Panc1 (cell line): ENCODE data around the gene JPH3.

ENCODE experiments used
- POLR2AphosphoS5 ChIP-seq: IDR thresholded peaks from 2 replicates; pipeline ENCODE4 v1.6.1; 2012; ENCODE audit warnings: mild to moderate bottlenecking, low read depth, low read length, moderate library complexity
- TCF7L2 ChIP-seq: IDR thresholded peaks from 2 replicates; pipeline ENCODE4 v1.6.1; 2011; ENCODE audit warnings: mild to moderate bottlenecking, low read depth, low read length, inconsistent platforms
- TF ChIP-seq, protein P1 (sequence below): fragments of 450-650 bp; IDR thresholded peaks from 2 replicates; pipeline ENCODE4 v1.5.1; 2017; ENCODE audit warnings: mild to moderate bottlenecking

- TF ChIP-seq, protein P1, sequence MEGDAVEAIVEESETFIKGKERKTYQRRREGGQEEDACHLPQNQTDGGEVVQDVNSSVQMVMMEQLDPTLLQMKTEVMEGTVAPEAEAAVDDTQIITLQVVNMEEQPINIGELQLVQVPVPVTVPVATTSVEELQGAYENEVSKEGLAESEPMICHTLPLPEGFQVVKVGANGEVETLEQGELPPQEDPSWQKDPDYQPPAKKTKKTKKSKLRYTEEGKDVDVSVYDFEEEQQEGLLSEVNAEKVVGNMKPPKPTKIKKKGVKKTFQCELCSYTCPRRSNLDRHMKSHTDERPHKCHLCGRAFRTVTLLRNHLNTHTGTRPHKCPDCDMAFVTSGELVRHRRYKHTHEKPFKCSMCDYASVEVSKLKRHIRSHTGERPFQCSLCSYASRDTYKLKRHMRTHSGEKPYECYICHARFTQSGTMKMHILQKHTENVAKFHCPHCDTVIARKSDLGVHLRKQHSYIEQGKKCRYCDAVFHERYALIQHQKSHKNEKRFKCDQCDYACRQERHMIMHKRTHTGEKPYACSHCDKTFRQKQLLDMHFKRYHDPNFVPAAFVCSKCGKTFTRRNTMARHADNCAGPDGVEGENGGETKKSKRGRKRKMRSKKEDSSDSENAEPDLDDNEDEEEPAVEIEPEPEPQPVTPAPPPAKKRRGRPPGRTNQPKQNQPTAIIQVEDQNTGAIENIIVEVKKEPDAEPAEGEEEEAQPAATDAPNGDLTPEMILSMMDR: no peak
- TF ChIP-seq POLR2AphosphoS5 (no peak), TCF7L2 (no peak)
These were observed 40.2 kb downstream of the JPH3 start for GRCh38 chr16:87642491-87642890.
